Astrocyte (in vitro differentiated cells and primary cell): Measurements from ENCODE around the gene ZNF493. TPM values are rescaled to one million over a fixed set of nuclear protein-coding genes. Genes with fewer than 3 reads are reported as not detected.

Experiments
- DNase-seq: peaks from one replicate; pipeline ENCODE4 v3.0.0-alpha.2; 2010; ENCODE audit warnings: low read depth
- FAIRE-seq: peaks from 2 replicates; lab custom pipeline; 2011; peaks lifted over from hg19 to GRCh38; lab: Jason Lieb, UNC
- H2AFZ ChIP-seq: 2 replicates; pipeline ENCODE4 v1.6.0; 2012; ENCODE audit warnings: low read depth, low read length, inconsistent platforms
- H3K27ac ChIP-seq: 2 replicates; pipeline ENCODE4 v1.5.1; 2011; ENCODE audit warnings: low read depth, low read length, inconsistent platforms
- H3K27me3 ChIP-seq: 2 replicates; pipeline ENCODE4 v1.6.0; 2011; ENCODE audit warnings: low read length, inconsistent platforms; ENCODE audit not compliant: insufficient read depth
- H3K36me3 ChIP-seq: 2 replicates; pipeline ENCODE4 v1.5.1; 2011; ENCODE audit warnings: low read length, inconsistent platforms; ENCODE audit not compliant: insufficient read depth
- H3K4me1 ChIP-seq: 2 replicates; pipeline ENCODE4 v1.5.1; 2011; ENCODE audit warnings: low read length, inconsistent platforms; ENCODE audit not compliant: insufficient read depth
- H3K4me2 ChIP-seq: 2 replicates; pipeline ENCODE4 v1.6.0; 2012; ENCODE audit warnings: low read length, inconsistent platforms
- H3K4me3 ChIP-seq: 2 replicates; pipeline ENCODE4 v1.5.1; 2011; ENCODE audit warnings: low read depth, mild to moderate bottlenecking, low read length, inconsistent platforms; ENCODE audit not compliant: insufficient read depth
- H3K79me2 ChIP-seq: 2 replicates; pipeline ENCODE4 v1.6.0; 2012; ENCODE audit warnings: mild to moderate bottlenecking, low read length, inconsistent platforms; ENCODE audit not compliant: insufficient read depth
- H3K9ac ChIP-seq: 2 replicates; pipeline ENCODE4 v1.6.0; 2012; ENCODE audit warnings: mild to moderate bottlenecking, low read length, inconsistent platforms
- H3K9me3 ChIP-seq: 2 replicates; pipeline ENCODE4 v1.5.1; 2012; ENCODE audit warnings: low read depth, mild to moderate bottlenecking, low read length, inconsistent platforms; ENCODE audit not compliant: insufficient read depth
- H4K20me1 ChIP-seq: 2 replicates; pipeline ENCODE4 v1.6.0; 2012; ENCODE audit warnings: low read length, inconsistent platforms; ENCODE audit not compliant: insufficient read depth
- H3K27ac Mint-ChIP-seq: one replicate; pipeline ENCODE4 v1.8.0; 2021; ENCODE audit warnings: mild to moderate bottlenecking, mixed read lengths; ENCODE audit not compliant: unreplicated experiment
- H3K27me3 Mint-ChIP-seq: one replicate; pipeline ENCODE4 v1.8.0; 2021; ENCODE audit warnings: low read depth, mixed read lengths; ENCODE audit not compliant: unreplicated experiment
- H3K36me3 Mint-ChIP-seq: one replicate; pipeline ENCODE4 v1.8.0; 2021; ENCODE audit warnings: low read depth, mixed read lengths; ENCODE audit not compliant: unreplicated experiment
- H3K4me1 Mint-ChIP-seq: one replicate; pipeline ENCODE4 v1.8.0; 2021; ENCODE audit warnings: low read depth, mixed read lengths; ENCODE audit not compliant: unreplicated experiment
- H3K4me3 Mint-ChIP-seq: one replicate; pipeline ENCODE4 v1.8.0; 2021; ENCODE audit warnings: mild to moderate bottlenecking, moderate library complexity, mixed read lengths; ENCODE audit not compliant: unreplicated experiment
- H3K9me3 Mint-ChIP-seq: one replicate; pipeline ENCODE4 v1.8.0; 2021; ENCODE audit warnings: mild to moderate bottlenecking, mixed read lengths; ENCODE audit not compliant: unreplicated experiment
- EZH2 ChIP-seq: IDR thresholded peaks from 2 replicates; pipeline ENCODE4 v1.6.1; 2012; ENCODE audit warnings: mild to moderate bottlenecking, low read length, inconsistent platforms; ENCODE audit not compliant: insufficient read depth
- total RNA-seq: library from RNA; stranded (reverse); gene quantifications from 2 replicates; pipeline ENCODE4 v1.2.1, GENCODE V29; 2021
- TF ChIP-seq, protein P1 (sequence below): IDR thresholded peaks from 2 replicates; pipeline ENCODE4 v1.5.1; 2011; ENCODE audit warnings: low read depth, mild to moderate bottlenecking, inconsistent platforms, low read length, moderate library complexity; ENCODE audit not compliant: insufficient read depth

ZNF493 gene
- total RNA-seq, 1 donor from 2014 or later, result 13.0 TPM

DNA sequence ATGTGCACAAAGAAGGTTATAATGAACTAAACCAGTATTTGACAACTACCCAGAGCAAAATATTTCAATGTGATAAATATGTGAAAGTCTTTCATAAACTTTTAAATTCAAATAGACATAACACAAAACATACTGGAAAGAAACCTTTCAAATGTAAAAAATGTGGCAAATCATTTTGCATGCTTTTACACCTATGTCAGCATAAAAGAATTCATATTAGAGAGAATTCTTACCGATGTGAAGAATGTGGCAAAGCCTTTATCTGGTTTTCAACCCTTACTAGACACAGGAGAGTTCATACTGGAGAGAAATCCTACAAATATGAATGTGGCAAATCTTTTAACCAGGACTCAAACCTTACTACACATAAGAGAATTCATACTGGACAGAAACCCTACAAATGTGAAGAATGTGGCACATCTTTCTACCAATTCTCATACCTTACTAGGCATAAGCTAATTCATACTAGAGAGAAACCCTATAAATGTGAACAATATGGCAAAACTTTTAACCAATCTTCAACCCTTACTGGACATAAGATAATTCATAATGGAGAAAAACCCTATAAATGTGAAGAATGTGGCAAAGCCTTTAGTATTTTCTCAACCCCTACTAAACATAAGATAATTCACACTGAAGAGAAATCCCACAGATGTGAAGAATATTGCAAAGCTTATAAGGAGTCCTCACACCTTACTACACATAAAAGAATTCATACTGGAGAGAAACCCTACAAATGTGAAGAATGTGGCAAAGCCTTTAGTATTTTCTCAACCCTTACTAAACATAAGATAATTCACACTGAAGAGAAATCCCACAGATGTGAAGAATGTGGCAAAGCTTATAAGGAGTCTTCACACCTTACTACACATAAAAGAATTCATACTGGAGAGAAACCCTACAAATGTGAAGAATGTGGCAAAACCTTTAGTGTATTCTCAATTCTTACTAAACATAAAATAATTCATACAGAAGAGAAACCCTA lies 26.4 kb downstream of the ZNF493 start:
- DNase-seq (no peak), FAIRE-seq (no peak)
- Histone ChIP-seq H3K4me2 (no peak overlapping the region), H3K27me3 (no peaks in the 10 kb centered on the region), H3K9me3 (peaks cover 19% of the 10 kb centered on the region), H4K20me1 (no peaks in the 10 kb centered on the region), H3K79me2 (no peaks in the 10 kb centered on the region), H3K9ac (no peak overlapping the region), H2AFZ (no peak overlapping the region), H3K36me3 (no peaks in the 10 kb centered on the region), H3K27ac (no peak overlapping the region), H3K4me1 (no peaks in the 10 kb centered on the region), H3K4me3 (no peak overlapping the region)
- Mint-ChIP-seq H3K27me3 (no peaks in the 10 kb centered on the region), H3K4me3 (no peak overlapping the region), H3K27ac (no peak overlapping the region), H3K9me3 (peaks cover 70% of the 10 kb centered on the region), H3K36me3 (peaks cover 48% of the 10 kb centered on the region), H3K4me1 (no peaks in the 10 kb centered on the region)
- TF ChIP-seq EZH2, result no peak
- TF ChIP-seq, protein P1, sequence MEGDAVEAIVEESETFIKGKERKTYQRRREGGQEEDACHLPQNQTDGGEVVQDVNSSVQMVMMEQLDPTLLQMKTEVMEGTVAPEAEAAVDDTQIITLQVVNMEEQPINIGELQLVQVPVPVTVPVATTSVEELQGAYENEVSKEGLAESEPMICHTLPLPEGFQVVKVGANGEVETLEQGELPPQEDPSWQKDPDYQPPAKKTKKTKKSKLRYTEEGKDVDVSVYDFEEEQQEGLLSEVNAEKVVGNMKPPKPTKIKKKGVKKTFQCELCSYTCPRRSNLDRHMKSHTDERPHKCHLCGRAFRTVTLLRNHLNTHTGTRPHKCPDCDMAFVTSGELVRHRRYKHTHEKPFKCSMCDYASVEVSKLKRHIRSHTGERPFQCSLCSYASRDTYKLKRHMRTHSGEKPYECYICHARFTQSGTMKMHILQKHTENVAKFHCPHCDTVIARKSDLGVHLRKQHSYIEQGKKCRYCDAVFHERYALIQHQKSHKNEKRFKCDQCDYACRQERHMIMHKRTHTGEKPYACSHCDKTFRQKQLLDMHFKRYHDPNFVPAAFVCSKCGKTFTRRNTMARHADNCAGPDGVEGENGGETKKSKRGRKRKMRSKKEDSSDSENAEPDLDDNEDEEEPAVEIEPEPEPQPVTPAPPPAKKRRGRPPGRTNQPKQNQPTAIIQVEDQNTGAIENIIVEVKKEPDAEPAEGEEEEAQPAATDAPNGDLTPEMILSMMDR, result no peak

DNA sequence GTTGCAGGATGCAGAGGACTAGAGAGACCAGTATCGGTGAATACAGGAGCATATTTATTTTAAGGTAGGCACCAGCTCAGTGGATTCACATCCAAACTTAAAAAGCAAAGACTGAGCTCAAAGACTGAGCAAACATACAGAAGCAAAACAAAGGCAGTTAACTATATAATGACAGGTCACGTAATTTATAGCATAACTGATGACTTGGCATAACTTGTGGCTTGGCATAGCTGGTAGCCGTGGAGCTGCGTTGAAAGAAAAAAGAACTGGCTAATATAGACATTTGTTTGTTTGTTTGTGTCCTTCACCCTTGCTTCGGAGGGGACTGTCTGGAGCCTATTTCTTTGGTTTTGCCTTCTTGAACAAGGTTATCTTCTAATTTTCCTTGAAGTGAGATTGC lies 33.7 kb downstream of the ZNF493 start:
- H3K27ac Mint-ChIP-seq, result no peak overlapping the region
- Histone ChIP-seq H4K20me1 (no peaks in the 10 kb centered on the region), H3K79me2 (no peaks in the 10 kb centered on the region), H3K4me3 (no peak overlapping the region), H3K9ac (no peak overlapping the region), H2AFZ (no peak overlapping the region), H3K27ac (no peak overlapping the region), H3K36me3 (no peaks in the 10 kb centered on the region), H3K4me2 (no peak overlapping the region), H3K27me3 (no peaks in the 10 kb centered on the region), H3K4me1 (no peaks in the 10 kb centered on the region), H3K9me3 (peaks cover 4% of the 10 kb centered on the region)
- no peak overlapping the region for H3K4me3 Mint-ChIP-seq
- H3K36me3 Mint-ChIP-seq, result peaks cover 2% of the 10 kb centered on the region
- DNase-seq (no peak), FAIRE-seq (no peak)
- TF ChIP-seq, protein P1, result no peak
- no peak for TF ChIP-seq EZH2
- H3K4me1 Mint-ChIP-seq, result no peaks in the 10 kb centered on the region
- H3K27me3 Mint-ChIP-seq, result no peaks in the 10 kb centered on the region
- H3K9me3 Mint-ChIP-seq, result peaks cover 16% of the 10 kb centered on the region

DNA sequence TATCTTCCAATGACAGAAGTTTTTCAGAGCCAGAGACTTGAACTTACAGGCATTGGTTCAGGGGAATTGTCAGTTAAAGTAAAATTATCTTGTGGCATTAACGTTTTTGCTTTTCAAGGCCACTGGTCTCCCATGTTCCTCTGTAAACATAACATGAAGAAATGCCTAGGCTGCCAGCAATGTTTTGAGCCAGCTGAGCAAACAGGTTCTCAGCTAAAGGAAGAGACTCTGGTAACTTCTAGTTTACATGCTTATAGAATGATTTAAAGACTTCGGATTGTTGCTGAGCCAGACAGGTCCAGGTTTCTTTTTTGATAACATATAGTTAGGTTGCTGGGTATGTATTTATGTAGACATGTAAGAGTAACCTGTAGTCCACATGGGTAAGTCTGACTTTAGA lies 35.7 kb downstream of the ZNF493 start:
- no peak for FAIRE-seq
- TF ChIP-seq EZH2, result no peak
- TF ChIP-seq, protein P1, result no peak
- H3K27ac Mint-ChIP-seq, result no peak overlapping the region

More for the DNA sequence above, 35.7 kb downstream of the ZNF493 start:
- no peak for DNase-seq
- Histone ChIP-seq H3K9me3 (peaks cover 8% of the 10 kb centered on the region), H4K20me1 (no peaks in the 10 kb centered on the region), H3K27me3 (no peaks in the 10 kb centered on the region), H3K9ac (no peak overlapping the region), H3K4me1 (no peaks in the 10 kb centered on the region), H3K4me2 (no peak overlapping the region), H2AFZ (no peak overlapping the region), H3K79me2 (no peaks in the 10 kb centered on the region), H3K4me3 (no peak overlapping the region), H3K36me3 (no peaks in the 10 kb centered on the region), H3K27ac (no peak overlapping the region)
- H3K4me3 Mint-ChIP-seq, result no peak overlapping the region
- peaks cover 2% of the 10 kb centered on the region for H3K36me3 Mint-ChIP-seq
- no peaks in the 10 kb centered on the region for H3K27me3 Mint-ChIP-seq
- peaks cover 11% of the 10 kb centered on the region for H3K9me3 Mint-ChIP-seq
- H3K4me1 Mint-ChIP-seq, result no peaks in the 10 kb centered on the region
